Sigmoid colon (tissue), 4 donors: ENCODE measurements around the gene PRELID2.

ENCODE experiments used
- EP300 ChIP-seq, 4 donors: sonication (generic); formaldehyde crosslinking; IDR thresholded peaks; one replicate each; pipeline ENCODE4 v1.6.1; 2017; ENCODE audit warnings: antibody characterized with exemption in 4 of 4
- TF ChIP-seq, protein P1 (sequence below), 4 experiments: fragments of 450-650 bp in 3 of 4; fragments of 200-600 bp in 1 of 4; IDR thresholded peaks; one replicate each; pipeline ENCODE4 v1.5.1; 2016 to 2019; ENCODE audit warnings: antibody characterized with exemption in 4 of 4, mild to moderate bottlenecking in 3 of 4, moderate library complexity in 2 of 4

- TF ChIP-seq, protein P1, sequence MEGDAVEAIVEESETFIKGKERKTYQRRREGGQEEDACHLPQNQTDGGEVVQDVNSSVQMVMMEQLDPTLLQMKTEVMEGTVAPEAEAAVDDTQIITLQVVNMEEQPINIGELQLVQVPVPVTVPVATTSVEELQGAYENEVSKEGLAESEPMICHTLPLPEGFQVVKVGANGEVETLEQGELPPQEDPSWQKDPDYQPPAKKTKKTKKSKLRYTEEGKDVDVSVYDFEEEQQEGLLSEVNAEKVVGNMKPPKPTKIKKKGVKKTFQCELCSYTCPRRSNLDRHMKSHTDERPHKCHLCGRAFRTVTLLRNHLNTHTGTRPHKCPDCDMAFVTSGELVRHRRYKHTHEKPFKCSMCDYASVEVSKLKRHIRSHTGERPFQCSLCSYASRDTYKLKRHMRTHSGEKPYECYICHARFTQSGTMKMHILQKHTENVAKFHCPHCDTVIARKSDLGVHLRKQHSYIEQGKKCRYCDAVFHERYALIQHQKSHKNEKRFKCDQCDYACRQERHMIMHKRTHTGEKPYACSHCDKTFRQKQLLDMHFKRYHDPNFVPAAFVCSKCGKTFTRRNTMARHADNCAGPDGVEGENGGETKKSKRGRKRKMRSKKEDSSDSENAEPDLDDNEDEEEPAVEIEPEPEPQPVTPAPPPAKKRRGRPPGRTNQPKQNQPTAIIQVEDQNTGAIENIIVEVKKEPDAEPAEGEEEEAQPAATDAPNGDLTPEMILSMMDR (IDR thresholded peaks at IDR 0.05), result no peak
- no peak for TF ChIP-seq EP300 (IDR thresholded peaks at IDR 0.05)
Measured at GRCh38 chr5:145872914-145873313, 37.8 kb upstream of the PRELID2 start, which contains the start of gene GRXCR2.
